ENCODE results near the gene ASB15. TPM values are rescaled to one million over a fixed set of nuclear protein-coding genes. Genes with fewer than 3 reads are reported as not detected.

Gene ASB15
- total and polyA plus RNA-seq, 2 of the 13 experiments (the other 11 are each of a cell fraction or from before 2014, with no cell fraction given): not detected

DNA sequence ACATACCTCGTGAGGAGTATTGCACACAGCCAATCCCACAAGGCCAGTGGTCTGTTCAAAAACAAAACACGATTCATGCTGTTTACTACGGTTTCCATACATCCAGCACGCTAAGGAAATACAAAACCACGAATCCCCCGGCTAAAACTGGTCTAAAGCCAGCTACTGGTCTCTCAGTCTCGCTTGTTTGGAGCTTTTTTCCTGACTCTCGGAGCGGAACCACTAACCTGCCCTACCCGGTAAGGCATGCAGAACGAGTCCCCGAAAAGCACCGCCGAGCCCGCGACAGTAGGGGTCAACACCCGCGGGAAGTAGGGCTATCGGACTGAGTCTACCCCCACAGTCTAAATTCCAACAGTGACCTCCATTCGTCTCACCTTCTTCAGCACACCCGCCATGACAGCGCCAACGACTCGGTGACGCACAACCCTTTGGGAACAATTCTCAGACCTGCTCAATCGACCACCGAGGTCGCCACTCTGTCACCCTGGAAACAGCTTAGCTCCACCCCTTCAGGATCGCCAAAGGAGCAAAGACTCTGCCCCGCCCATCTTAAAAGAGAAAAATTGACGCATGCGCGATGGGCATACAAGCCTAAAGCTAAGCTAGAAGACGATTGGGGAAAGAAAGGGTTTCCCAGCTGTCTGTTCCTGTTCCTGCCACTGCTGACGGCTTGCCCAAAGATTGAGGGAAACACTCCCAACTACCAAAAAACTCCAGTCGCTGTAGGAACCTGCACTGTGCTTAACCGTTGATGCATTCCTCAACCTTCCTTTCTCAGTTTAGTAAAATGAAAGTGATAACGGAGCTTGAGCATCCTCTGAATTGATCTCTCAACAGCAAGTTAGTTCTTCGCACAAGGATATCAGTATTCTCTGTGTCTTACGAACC, 44.0 kb upstream of the ASB15 start, which contains the start of gene NDUFA5 (continued):
- TF ChIP-seq ONECUT2 (CRISPR knock-in tag; IDR thresholded peaks at IDR 0.05) (no peak), JARID2 (CRISPR knock-in tag; IDR thresholded peaks at IDR 0.05; ENCODE audit: insufficient replicate concordance) (no peak), ZNF431 (CRISPR knock-in tag; IDR thresholded peaks at IDR 0.05; ENCODE audit: borderline replicate concordance, low read depth) (no peak), NFE2L2 (IDR thresholded peaks at IDR 0.05; ENCODE audit: low read length) (no peak), ZNF841 (CRISPR knock-in tag; IDR thresholded peaks at IDR 0.05; ENCODE audit: borderline replicate concordance) (no peak), HNRNPK (IDR thresholded peaks at IDR 0.05; ENCODE audit: low read depth, low read length, poor library complexity, severe bottlenecking) (no peak), NFKBIZ (CRISPR knock-in tag; IDR thresholded peaks at IDR 0.05) (0 out of 2 replicates have a peak, but pooled peaks have one; percentile 21), ZNF772 (CRISPR knock-in tag; IDR thresholded peaks at IDR 0.05) (no peak), GFI1 (CRISPR knock-in tag; IDR thresholded peaks at IDR 0.05; ENCODE audit: borderline replicate concordance) (no peak), ZFP62 (CRISPR knock-in tag; IDR thresholded peaks at IDR 0.05) (no peak), NPAS2 (CRISPR knock-in tag; IDR thresholded peaks at IDR 0.05; ENCODE audit: borderline replicate concordance) (no peak), ZNF235 (CRISPR knock-in tag; IDR thresholded peaks at IDR 0.05; ENCODE audit: borderline replicate concordance) (no peak), ZMYM4 (CRISPR knock-in tag; IDR thresholded peaks at IDR 0.05) (peak; percentile 80; the same call in 1 of the 2 replicates), MEIS2 (CRISPR knock-in tag; IDR thresholded peaks at IDR 0.05) (0 out of 2 replicates have a peak, but pooled peaks have one; percentile 24), EHMT2 (IDR thresholded peaks at IDR 0.05; ENCODE audit: borderline replicate concordance, low read depth, low read length) (no peak), KDM3A (CRISPR knock-in tag; IDR thresholded peaks at IDR 0.05; ENCODE audit: low read depth) (no peak)
- TF ChIP-seq, protein P1, sequence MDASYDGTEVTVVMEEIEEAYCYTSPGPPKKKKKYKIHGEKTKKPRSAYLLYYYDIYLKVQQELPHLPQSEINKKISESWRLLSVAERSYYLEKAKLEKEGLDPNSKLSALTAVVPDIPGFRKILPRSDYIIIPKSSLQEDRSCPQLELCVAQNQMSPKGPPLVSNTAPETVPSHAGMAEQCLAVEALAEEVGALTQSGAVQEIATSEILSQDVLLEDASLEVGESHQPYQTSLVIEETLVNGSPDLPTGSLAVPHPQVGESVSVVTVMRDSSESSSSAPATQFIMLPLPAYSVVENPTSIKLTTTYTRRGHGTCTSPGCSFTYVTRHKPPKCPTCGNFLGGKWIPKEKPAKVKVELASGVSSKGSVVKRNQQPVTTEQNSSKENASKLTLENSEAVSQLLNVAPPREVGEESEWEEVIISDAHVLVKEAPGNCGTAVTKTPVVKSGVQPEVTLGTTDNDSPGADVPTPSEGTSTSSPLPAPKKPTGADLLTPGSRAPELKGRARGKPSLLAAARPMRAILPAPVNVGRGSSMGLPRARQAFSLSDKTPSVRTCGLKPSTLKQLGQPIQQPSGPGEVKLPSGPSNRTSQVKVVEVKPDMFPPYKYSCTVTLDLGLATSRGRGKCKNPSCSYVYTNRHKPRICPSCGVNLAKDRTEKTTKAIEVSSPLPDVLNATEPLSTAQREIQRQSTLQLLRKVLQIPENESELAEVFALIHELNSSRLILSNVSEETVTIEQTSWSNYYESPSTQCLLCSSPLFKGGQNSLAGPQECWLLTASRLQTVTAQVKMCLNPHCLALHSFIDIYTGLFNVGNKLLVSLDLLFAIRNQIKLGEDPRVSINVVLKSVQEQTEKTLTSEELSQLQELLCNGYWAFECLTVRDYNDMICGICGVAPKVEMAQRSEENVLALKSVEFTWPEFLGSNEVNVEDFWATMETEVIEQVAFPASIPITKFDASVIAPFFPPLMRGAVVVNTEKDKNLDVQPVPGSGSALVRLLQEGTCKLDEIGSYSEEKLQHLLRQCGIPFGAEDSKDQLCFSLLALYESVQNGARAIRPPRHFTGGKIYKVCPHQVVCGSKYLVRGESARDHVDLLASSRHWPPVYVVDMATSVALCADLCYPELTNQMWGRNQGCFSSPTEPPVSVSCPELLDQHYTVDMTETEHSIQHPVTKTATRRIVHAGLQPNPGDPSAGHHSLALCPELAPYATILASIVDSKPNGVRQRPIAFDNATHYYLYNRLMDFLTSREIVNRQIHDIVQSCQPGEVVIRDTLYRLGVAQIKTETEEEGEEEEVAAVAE (CRISPR knock-in tag; IDR thresholded peaks at IDR 0.05; ENCODE audit: borderline replicate concordance): peak; percentile 6; the same call in 1 of the 2 replicates
- TF ChIP-seq, protein P2, sequence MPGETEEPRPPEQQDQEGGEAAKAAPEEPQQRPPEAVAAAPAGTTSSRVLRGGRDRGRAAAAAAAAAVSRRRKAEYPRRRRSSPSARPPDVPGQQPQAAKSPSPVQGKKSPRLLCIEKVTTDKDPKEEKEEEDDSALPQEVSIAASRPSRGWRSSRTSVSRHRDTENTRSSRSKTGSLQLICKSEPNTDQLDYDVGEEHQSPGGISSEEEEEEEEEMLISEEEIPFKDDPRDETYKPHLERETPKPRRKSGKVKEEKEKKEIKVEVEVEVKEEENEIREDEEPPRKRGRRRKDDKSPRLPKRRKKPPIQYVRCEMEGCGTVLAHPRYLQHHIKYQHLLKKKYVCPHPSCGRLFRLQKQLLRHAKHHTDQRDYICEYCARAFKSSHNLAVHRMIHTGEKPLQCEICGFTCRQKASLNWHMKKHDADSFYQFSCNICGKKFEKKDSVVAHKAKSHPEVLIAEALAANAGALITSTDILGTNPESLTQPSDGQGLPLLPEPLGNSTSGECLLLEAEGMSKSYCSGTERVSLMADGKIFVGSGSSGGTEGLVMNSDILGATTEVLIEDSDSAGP (CRISPR knock-in tag; IDR thresholded peaks at IDR 0.05; ENCODE audit: borderline replicate concordance): peak; percentile 53; the same call in 1 of the 2 replicates
